ENCODE results near the gene COX8A.
"Not testable (repeated sequence)": the region's sequence is repeated elsewhere in the genome, so short reads cannot be mapped to it uniquely, and the experiment has no call there.

The COX8A gene

GRCh38 chr11:63942803-63943202 lies 31.6 kb upstream of the COX8A start:
- Histone ChIP-seq H3K27me3 (ENCODE audit: insufficient read depth, low read length) (no peaks in the 10 kb centered on the region), H3K27ac (ENCODE audit: low read depth, low read length) (no peak overlapping the region), H3K4me3 (ENCODE audit: low read length) (no peak overlapping the region), H3K36me3 (ENCODE audit: insufficient read depth, low read length) (peaks cover 23% of the 10 kb centered on the region), H3K4me1 (ENCODE audit: insufficient read depth, low read length) (no peaks in the 10 kb centered on the region; the same call in 1 of the 2 replicates), H3K9me3 (ENCODE audit: insufficient read depth, low read depth, low read length) (no peaks in the 10 kb centered on the region), H3K9ac (ENCODE audit: low read depth, low read length) (no peak overlapping the region)
- 94% methylated on average over 3 of the region's 3 CpGs for WGBS

GRCh38 chr11:63944987-63945386 lies 29.4 kb upstream of the COX8A start:
- H3K27me3 ChIP-seq (ENCODE audit: insufficient read depth, low read length), result no peaks in the 10 kb centered on the region
- no peaks in the 10 kb centered on the region for H3K4me1 ChIP-seq (ENCODE audit: insufficient read depth, low read length)
- 93% methylated on average over 8 of the region's 8 CpGs for WGBS
- H3K27ac ChIP-seq (ENCODE audit: low read depth, low read length), result no peak overlapping the region
- H3K9me3 ChIP-seq (ENCODE audit: insufficient read depth, low read depth, low read length), result no peaks in the 10 kb centered on the region
- peaks cover 37% of the 10 kb centered on the region for H3K36me3 ChIP-seq (ENCODE audit: insufficient read depth, low read length)
- H3K4me3 ChIP-seq (ENCODE audit: low read length), result no peak overlapping the region
- H3K9ac ChIP-seq (ENCODE audit: low read depth, low read length), result no peak overlapping the region

- Histone ChIP-seq H3K4me1 (ENCODE audit: insufficient read depth, low read length) (no peaks in the 10 kb centered on the region), H3K4me3 (ENCODE audit: low read length) (no peak overlapping the region), H3K36me3 (ENCODE audit: insufficient read depth, low read length) (peaks cover 37% of the 10 kb centered on the region), H3K27ac (ENCODE audit: low read depth, low read length) (no peak overlapping the region), H3K9ac (ENCODE audit: low read depth, low read length) (no peak overlapping the region), H3K9me3 (ENCODE audit: insufficient read depth, low read depth, low read length) (no peaks in the 10 kb centered on the region), H3K27me3 (ENCODE audit: insufficient read depth, low read length) (no peaks in the 10 kb centered on the region)
- WGBS, result 74% methylated on average over 14 of the region's 14 CpGs
Measured at GRCh38 chr11:63945477-63946163, 28.8 kb upstream of the COX8A start.

GRCh38 chr11:63951779-63952536 lies 22.5 kb upstream of the COX8A start:
- no peak overlapping the region for H3K9ac ChIP-seq (ENCODE audit: low read depth, low read length)
- H3K27ac ChIP-seq (ENCODE audit: low read depth, low read length), result no peak overlapping the region
- no peaks in the 10 kb centered on the region for H3K9me3 ChIP-seq (ENCODE audit: insufficient read depth, low read depth, low read length)
- H3K4me1 ChIP-seq (ENCODE audit: insufficient read depth, low read length), result no peaks in the 10 kb centered on the region
- H3K36me3 ChIP-seq (ENCODE audit: insufficient read depth, low read length), result peaks cover 69% of the 10 kb centered on the region
- 88% methylated on average over 20 of the region's 20 CpGs for WGBS
- H3K27me3 ChIP-seq (ENCODE audit: insufficient read depth, low read length), result no peaks in the 10 kb centered on the region
- no peak overlapping the region for H3K4me3 ChIP-seq (ENCODE audit: low read length)

GRCh38 chr11:63952570-63952969 lies 21.9 kb upstream of the COX8A start:
- WGBS, result 98% methylated on average over 4 of the region's 4 CpGs
- Histone ChIP-seq H3K4me3 (ENCODE audit: low read length) (no peak overlapping the region), H3K27ac (ENCODE audit: low read depth, low read length) (no peak overlapping the region)

GRCh38 chr11:63958008-63958407 lies 16.4 kb upstream of the COX8A start:
- Histone ChIP-seq H3K27me3 (ENCODE audit: insufficient read depth, low read length) (no peaks in the 10 kb centered on the region), H3K36me3 (ENCODE audit: insufficient read depth, low read length) (peaks cover 38% of the 10 kb centered on the region), H3K27ac (ENCODE audit: low read depth, low read length) (no peak overlapping the region), H3K9ac (ENCODE audit: low read depth, low read length) (no peak overlapping the region), H3K4me3 (ENCODE audit: low read length) (no peak overlapping the region), H3K4me1 (ENCODE audit: insufficient read depth, low read length) (no peaks in the 10 kb centered on the region), H3K9me3 (ENCODE audit: insufficient read depth, low read depth, low read length) (no peaks in the 10 kb centered on the region)
- 90% methylated on average over 4 of the region's 5 CpGs for WGBS

More at GRCh38 chr11:63952570-63952969, 21.9 kb upstream of the COX8A start:
- no peaks in the 10 kb centered on the region for H3K9me3 ChIP-seq (ENCODE audit: insufficient read depth, low read depth, low read length)
- H3K36me3 ChIP-seq (ENCODE audit: insufficient read depth, low read length), result peaks cover 64% of the 10 kb centered on the region
- H3K4me1 ChIP-seq (ENCODE audit: insufficient read depth, low read length), result no peaks in the 10 kb centered on the region
- H3K27me3 ChIP-seq (ENCODE audit: insufficient read depth, low read length), result no peaks in the 10 kb centered on the region
- H3K9ac ChIP-seq (ENCODE audit: low read depth, low read length), result no peak overlapping the region

- H3K27ac ChIP-seq (ENCODE audit: low read depth, low read length), result no peak overlapping the region
- no peak overlapping the region for H3K9ac ChIP-seq (ENCODE audit: low read depth, low read length)
- H3K4me1 ChIP-seq (ENCODE audit: insufficient read depth, low read length), result no peaks in the 10 kb centered on the region
Measured at GRCh38 chr11:63961608-63962412, 12.6 kb upstream of the COX8A start.

GRCh38 chr11:63963895-63964294 lies 10.5 kb upstream of the COX8A start:
- not testable (repeated sequence) for H3K27me3 ChIP-seq (ENCODE audit: insufficient read depth, low read length); H3K9ac ChIP-seq (ENCODE audit: low read depth, low read length); H3K9me3 ChIP-seq (ENCODE audit: insufficient read depth, low read depth, low read length); H3K27ac ChIP-seq (ENCODE audit: low read depth, low read length); H3K36me3 ChIP-seq (ENCODE audit: insufficient read depth, low read length); H3K4me1 ChIP-seq (ENCODE audit: insufficient read depth, low read length); H3K4me3 ChIP-seq (ENCODE audit: low read length)
- WGBS, result 98% methylated on average over 4 of the region's 4 CpGs

More at GRCh38 chr11:63961608-63962412, 12.6 kb upstream of the COX8A start:
- Histone ChIP-seq H3K4me3 (ENCODE audit: low read length) (no peak overlapping the region), H3K36me3 (ENCODE audit: insufficient read depth, low read length) (0 out of 2 replicates have a peak, but pooled peaks cover 3% of the 10 kb centered on the region), H3K27me3 (ENCODE audit: insufficient read depth, low read length) (no peaks in the 10 kb centered on the region; the same call in 1 of the 2 replicates), H3K9me3 (ENCODE audit: insufficient read depth, low read depth, low read length) (no peaks in the 10 kb centered on the region)
- 68% methylated on average over 19 of the region's 19 CpGs for WGBS

GRCh38 chr11:63966444-63966843 lies 8.0 kb upstream of the COX8A start:
- H3K9ac ChIP-seq (ENCODE audit: low read depth, low read length), result no peak overlapping the region
- 90% methylated on average over 1 of the region's 1 CpG for WGBS
- H3K36me3 ChIP-seq (ENCODE audit: insufficient read depth, low read length), result no peaks in the 10 kb centered on the region
- H3K4me1 ChIP-seq (ENCODE audit: insufficient read depth, low read length), result no peaks in the 10 kb centered on the region
- H3K9me3 ChIP-seq (ENCODE audit: insufficient read depth, low read depth, low read length), result no peaks in the 10 kb centered on the region
- H3K27me3 ChIP-seq (ENCODE audit: insufficient read depth, low read length), result peaks cover 4% of the 10 kb centered on the region; the same call in 1 of the 2 replicates
- H3K4me3 ChIP-seq (ENCODE audit: low read length), result no peak overlapping the region
- no peak overlapping the region for H3K27ac ChIP-seq (ENCODE audit: low read depth, low read length)

- no peaks in the 10 kb centered on the region for H3K9me3 ChIP-seq (ENCODE audit: insufficient read depth, low read depth, low read length)
- no peaks in the 10 kb centered on the region for H3K36me3 ChIP-seq (ENCODE audit: insufficient read depth, low read length)
- H3K4me1 ChIP-seq (ENCODE audit: insufficient read depth, low read length), result no peaks in the 10 kb centered on the region
- peaks cover 4% of the 10 kb centered on the region; the same call in 1 of the 2 replicates for H3K27me3 ChIP-seq (ENCODE audit: insufficient read depth, low read length)
- no peak overlapping the region for H3K4me3 ChIP-seq (ENCODE audit: low read length)
- 97% methylated on average over 2 of the region's 2 CpGs for WGBS
- H3K9ac ChIP-seq (ENCODE audit: low read depth, low read length), result no peak overlapping the region
- H3K27ac ChIP-seq (ENCODE audit: low read depth, low read length), result no peak overlapping the region
Measured at GRCh38 chr11:63969461-63969860, 5.0 kb upstream of the COX8A start.

GRCh38 chr11:63970902-63971301 lies 3.5 kb upstream of the COX8A start:
- peaks cover 4% of the 10 kb centered on the region; the same call in 1 of the 2 replicates for H3K27me3 ChIP-seq (ENCODE audit: insufficient read depth, low read length)
- WGBS, result 88% methylated on average over 5 of the region's 5 CpGs
- no peaks in the 10 kb centered on the region for H3K36me3 ChIP-seq (ENCODE audit: insufficient read depth, low read length)
- H3K9me3 ChIP-seq (ENCODE audit: insufficient read depth, low read depth, low read length), result no peaks in the 10 kb centered on the region
- no peak overlapping the region for H3K9ac ChIP-seq (ENCODE audit: low read depth, low read length)
- no peak overlapping the region for H3K27ac ChIP-seq (ENCODE audit: low read depth, low read length)
- no peak overlapping the region for H3K4me3 ChIP-seq (ENCODE audit: low read length)
- H3K4me1 ChIP-seq (ENCODE audit: insufficient read depth, low read length), result peaks cover 3% of the 10 kb centered on the region; the same call in 1 of the 2 replicates

Measured in HUES64 (cell line).